GM23338 (cell line): ENCODE results near the gene CLDN6. TPM values are rescaled to one million over a fixed set of nuclear protein-coding genes. Genes with fewer than 3 reads are reported as not detected.

Source experiments
- ATAC-seq: fragments of 200-7000 bp; cut with Tn5 transposase; 3 replicates; pipeline ENCODE4 v1.9.1; 2020
- DNase-seq: peaks from one replicate; pipeline ENCODE4 v3.0.0-alpha.2; 2015; ENCODE audit warnings: low spot score
- H2AFZ ChIP-seq: fragments of 200-600 bp; sonication (generic); 2 replicates; pipeline ENCODE4 v1.8.0; 2016; ENCODE audit warnings: antibody characterized with exemption, mild to moderate bottlenecking, moderate library complexity
- H3F3A ChIP-seq: fragments of 200-600 bp; sonication (generic); replicated peaks from 2 replicates; pipeline ENCODE4 v1.8.0; 2017; ENCODE audit warnings: antibody characterized with exemption, mixed run types, low read depth
- H3K27ac ChIP-seq: fragments of 200-600 bp; sonication (generic); 2 replicates; pipeline ENCODE4 v1.6.1; 2016; ENCODE audit warnings: low read depth
- H3K27me3 ChIP-seq: fragments of 200-600 bp; sonication (generic); 2 replicates; pipeline ENCODE4 v1.8.0; 2016; ENCODE audit warnings: mild to moderate bottlenecking, mixed run types, moderate library complexity; ENCODE audit not compliant: insufficient read depth
- H3K36me3 ChIP-seq: fragments of 200-600 bp; sonication (generic); 2 replicates; pipeline ENCODE4 v1.8.0; 2016; ENCODE audit warnings: mild to moderate bottlenecking; ENCODE audit not compliant: insufficient read depth
- H3K4me1 ChIP-seq: fragments of 200-600 bp; sonication (generic); 2 replicates; pipeline ENCODE4 v1.8.0; 2016; ENCODE audit warnings: mild to moderate bottlenecking, moderate library complexity; ENCODE audit not compliant: insufficient read depth
- H3K4me2 ChIP-seq: fragments of 200-600 bp; sonication (generic); 2 replicates; pipeline ENCODE4 v1.7.1; 2017; ENCODE audit warnings: mixed run types
- H3K4me3 ChIP-seq: fragments of 200-600 bp; sonication (generic); 2 replicates; pipeline ENCODE4 v1.6.1; 2016; ENCODE audit warnings: mixed run types
- H3K79me2 ChIP-seq: fragments of 200-600 bp; sonication (generic); replicated peaks from 2 replicates; pipeline ENCODE4 v1.8.0; 2017; ENCODE audit warnings: mild to moderate bottlenecking; ENCODE audit not compliant: insufficient read depth
- H3K9me2 ChIP-seq: fragments of 200-600 bp; sonication (generic); 2 replicates; pipeline ENCODE4 v1.8.0; 2017; ENCODE audit not compliant: insufficient read depth
- H4K20me1 ChIP-seq: fragments of 200-600 bp; sonication (generic); replicated peaks from 2 replicates; pipeline ENCODE4 v1.8.0; 2017; ENCODE audit warnings: mild to moderate bottlenecking; ENCODE audit not compliant: insufficient read depth
- H3K27ac Mint-ChIP-seq: 2 replicates; pipeline ENCODE4 v1.8.0; 2020; ENCODE audit warnings: inconsistent platforms, mild to moderate bottlenecking, moderate library complexity, mixed read lengths
- H3K27me3 Mint-ChIP-seq: 3 replicates; pipeline ENCODE4 v1.8.0; 2022; ENCODE audit warnings: low read depth, mild to moderate bottlenecking, moderate library complexity, mixed read lengths, inconsistent platforms; ENCODE audit not compliant: insufficient read depth, poor library complexity
- H3K36me3 Mint-ChIP-seq: 3 replicates; pipeline ENCODE4 v1.8.0; 2021; ENCODE audit warnings: low read depth, mild to moderate bottlenecking, inconsistent platforms, moderate library complexity, mixed read lengths
- H3K4me1 Mint-ChIP-seq: 3 replicates; pipeline ENCODE4 v1.8.0; 2020; ENCODE audit warnings: mild to moderate bottlenecking, inconsistent platforms, mixed read lengths
- H3K4me3 Mint-ChIP-seq: 3 replicates; pipeline ENCODE4 v1.8.0; 2021; ENCODE audit warnings: moderate library complexity, mild to moderate bottlenecking, inconsistent platforms, mixed read lengths
- H3K9me3 Mint-ChIP-seq: 3 replicates; pipeline ENCODE4 v1.8.0; 2020; ENCODE audit warnings: moderate library complexity, mild to moderate bottlenecking, inconsistent platforms, mixed read lengths
- EZH2phosphoT487 ChIP-seq: fragments of 200-600 bp; sonication (generic); IDR thresholded peaks from one replicate; pipeline ENCODE4 v1.8.1; 2018; ENCODE audit warnings: antibody characterized with exemption; ENCODE audit not compliant: unreplicated experiment
- JUNB ChIP-seq: IDR thresholded peaks from one replicate; pipeline ENCODE4 v1.6.1; 2016; ENCODE audit warnings: antibody characterized with exemption; ENCODE audit not compliant: unreplicated experiment
- NANOG ChIP-seq: IDR thresholded peaks from 2 replicates; pipeline ENCODE4 v1.6.1; 2016; ENCODE audit warnings: antibody characterized with exemption, borderline replicate concordance
- POLR2AphosphoS5 ChIP-seq: IDR thresholded peaks from 2 replicates; pipeline ENCODE4 v1.6.1; 2016; ENCODE audit warnings: antibody characterized with exemption, low read depth
- STAT1 ChIP-seq: IDR thresholded peaks from one replicate; pipeline ENCODE4 v1.6.1; 2016; ENCODE audit warnings: antibody characterized with exemption; ENCODE audit not compliant: unreplicated experiment
- ZNF331 ChIP-seq: fragments of 250-450 bp; sonication (Bioruptor Pico); IDR thresholded peaks from 2 replicates; pipeline ENCODE4 v1.5.0; 2020; ENCODE audit warnings: low read depth, mild to moderate bottlenecking, moderate library complexity
- polyA plus RNA-seq: library from polyadenylated mRNA; unstranded; fragments of >200 nt; fragmentation: Nextera tagmentation; extraction: Ambion mirVana; gene quantifications from 2 replicates; pipeline ENCODE4 v1.2.1, GENCODE V29; 2016
- total RNA-seq: library from RNA; depleted of rRNA; stranded (reverse); fragments of >200 nt; shearing (Covaris generic); gene quantifications from 2 replicates; pipeline ENCODE4 v1.2.3, GENCODE V29; 2014
- TF ChIP-seq, protein P1 (sequence below): fragments of 250-450 bp; sonication (Bioruptor Pico); IDR thresholded peaks from 2 replicates; pipeline ENCODE4 v1.5.0; 2020; ENCODE audit warnings: mild to moderate bottlenecking, moderate library complexity
- TF ChIP-seq, protein P2 (sequence below), 2 experiments: fragments of 200-600 bp in 1 of 2; sonication (generic) in 1 of 2; conservative IDR thresholded peaks; 2 replicates each; pipeline versions ENCODE4 v1.5.1 to v1.6.1; 2016 to 2017; ENCODE audit warnings: antibody characterized with exemption in 2 of 2, low read depth in 2 of 2, mild to moderate bottlenecking in 2 of 2, moderate library complexity in 1 of 2
- TF ChIP-seq, protein P3 (sequence below): IDR thresholded peaks from one replicate; pipeline ENCODE4 v1.6.1; 2018; ENCODE audit warnings: antibody characterized with exemption; ENCODE audit not compliant: unreplicated experiment

The CLDN6 gene
- total and polyA plus RNA-seq, 2 experiments from 2014 or later = 537 to 1,028 TPM

DNA sequence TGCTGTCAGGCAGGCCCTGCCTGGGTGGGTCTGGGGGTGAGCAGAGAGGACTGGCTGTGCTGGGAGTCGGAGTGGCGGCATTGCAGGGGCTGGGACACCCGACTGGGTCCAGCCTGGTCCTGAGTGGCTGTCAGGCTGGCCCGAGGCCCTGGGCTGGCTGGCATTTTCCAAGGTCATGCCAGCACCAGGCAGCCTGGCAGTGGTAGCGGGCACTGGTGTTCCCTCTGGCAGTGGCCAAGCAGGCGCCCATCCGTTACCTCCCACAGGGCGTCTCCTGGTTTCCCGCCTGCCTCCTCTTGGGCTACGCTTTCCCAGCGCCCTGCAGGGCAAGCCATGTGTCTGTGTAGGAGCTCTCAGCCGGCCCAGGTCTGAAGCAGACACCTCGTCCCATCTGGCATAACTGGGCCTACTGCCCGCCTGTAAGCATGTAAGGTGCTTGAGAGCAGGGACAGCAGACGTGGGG, 32.1 kb downstream of the CLDN6 start:
- Histone ChIP-seq H2AFZ (no peak overlapping the region), H3K27ac (no peak overlapping the region), H3K4me3 (no peak overlapping the region), H3K79me2 (no peaks in the 10 kb centered on the region), H3K4me1 (peaks cover 36% of the 10 kb centered on the region), H3K9me2 (no peaks in the 10 kb centered on the region), H3K36me3 (no peaks in the 10 kb centered on the region), H4K20me1 (no peaks in the 10 kb centered on the region), H3F3A (peaks cover 16% of the 10 kb centered on the region), H3K27me3 (no peaks in the 10 kb centered on the region), H3K4me2 (no peak overlapping the region)
- Mint-ChIP-seq H3K4me3 (no peak overlapping the region), H3K9me3 (peaks cover 2% of the 10 kb centered on the region; the same call in 2 of the 3 replicates), H3K36me3 (peaks cover 3% of the 10 kb centered on the region; the same call in 1 of the 3 replicates), H3K4me1 (peaks cover 44% of the 10 kb centered on the region), H3K27me3 (peaks cover 9% of the 10 kb centered on the region), H3K27ac (no peak overlapping the region)
- ATAC-seq (no peak), DNase-seq (no peak)
- TF ChIP-seq STAT1 = no peak

DNA sequence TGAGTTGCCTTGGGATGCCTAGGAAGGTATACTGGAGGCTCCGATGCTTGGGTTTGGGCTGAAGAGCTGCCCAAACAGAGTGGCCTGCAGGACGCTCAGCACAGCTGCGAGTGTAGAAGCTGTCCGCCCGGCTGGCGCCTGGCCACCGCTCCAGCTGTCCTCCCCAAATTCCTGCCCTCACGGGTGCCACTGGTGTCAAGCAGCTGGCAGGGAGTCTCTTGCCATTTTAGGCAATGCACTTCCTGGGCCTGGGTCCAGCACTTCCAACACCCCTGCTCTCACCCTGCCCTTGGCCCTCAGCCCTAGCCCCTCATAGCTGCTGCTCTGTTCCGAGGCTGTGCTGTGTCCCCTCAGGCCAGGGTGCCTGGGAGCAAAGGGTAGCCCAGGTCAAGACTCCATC, 32.5 kb downstream of the CLDN6 start:
- Histone ChIP-seq H4K20me1 (no peaks in the 10 kb centered on the region), H3K9me2 (no peaks in the 10 kb centered on the region), H3K27ac (no peak overlapping the region), H3K4me3 (no peak overlapping the region), H3K79me2 (no peaks in the 10 kb centered on the region), H3K4me2 (no peak overlapping the region), H3F3A (peaks cover 19% of the 10 kb centered on the region), H3K36me3 (no peaks in the 10 kb centered on the region), H3K27me3 (no peaks in the 10 kb centered on the region), H2AFZ (no peak overlapping the region), H3K4me1 (peaks cover 32% of the 10 kb centered on the region)
- Mint-ChIP-seq H3K4me3 (no peak overlapping the region), H3K27me3 (peaks cover 11% of the 10 kb centered on the region), H3K9me3 (peaks cover 2% of the 10 kb centered on the region; the same call in 2 of the 3 replicates), H3K27ac (no peak overlapping the region), H3K4me1 (peaks cover 42% of the 10 kb centered on the region), H3K36me3 (peaks cover 3% of the 10 kb centered on the region; the same call in 1 of the 3 replicates)
- ATAC-seq = no peak
- DNase-seq = no peak
- no peak for TF ChIP-seq POLR2AphosphoS5
- TF ChIP-seq, protein P1, sequence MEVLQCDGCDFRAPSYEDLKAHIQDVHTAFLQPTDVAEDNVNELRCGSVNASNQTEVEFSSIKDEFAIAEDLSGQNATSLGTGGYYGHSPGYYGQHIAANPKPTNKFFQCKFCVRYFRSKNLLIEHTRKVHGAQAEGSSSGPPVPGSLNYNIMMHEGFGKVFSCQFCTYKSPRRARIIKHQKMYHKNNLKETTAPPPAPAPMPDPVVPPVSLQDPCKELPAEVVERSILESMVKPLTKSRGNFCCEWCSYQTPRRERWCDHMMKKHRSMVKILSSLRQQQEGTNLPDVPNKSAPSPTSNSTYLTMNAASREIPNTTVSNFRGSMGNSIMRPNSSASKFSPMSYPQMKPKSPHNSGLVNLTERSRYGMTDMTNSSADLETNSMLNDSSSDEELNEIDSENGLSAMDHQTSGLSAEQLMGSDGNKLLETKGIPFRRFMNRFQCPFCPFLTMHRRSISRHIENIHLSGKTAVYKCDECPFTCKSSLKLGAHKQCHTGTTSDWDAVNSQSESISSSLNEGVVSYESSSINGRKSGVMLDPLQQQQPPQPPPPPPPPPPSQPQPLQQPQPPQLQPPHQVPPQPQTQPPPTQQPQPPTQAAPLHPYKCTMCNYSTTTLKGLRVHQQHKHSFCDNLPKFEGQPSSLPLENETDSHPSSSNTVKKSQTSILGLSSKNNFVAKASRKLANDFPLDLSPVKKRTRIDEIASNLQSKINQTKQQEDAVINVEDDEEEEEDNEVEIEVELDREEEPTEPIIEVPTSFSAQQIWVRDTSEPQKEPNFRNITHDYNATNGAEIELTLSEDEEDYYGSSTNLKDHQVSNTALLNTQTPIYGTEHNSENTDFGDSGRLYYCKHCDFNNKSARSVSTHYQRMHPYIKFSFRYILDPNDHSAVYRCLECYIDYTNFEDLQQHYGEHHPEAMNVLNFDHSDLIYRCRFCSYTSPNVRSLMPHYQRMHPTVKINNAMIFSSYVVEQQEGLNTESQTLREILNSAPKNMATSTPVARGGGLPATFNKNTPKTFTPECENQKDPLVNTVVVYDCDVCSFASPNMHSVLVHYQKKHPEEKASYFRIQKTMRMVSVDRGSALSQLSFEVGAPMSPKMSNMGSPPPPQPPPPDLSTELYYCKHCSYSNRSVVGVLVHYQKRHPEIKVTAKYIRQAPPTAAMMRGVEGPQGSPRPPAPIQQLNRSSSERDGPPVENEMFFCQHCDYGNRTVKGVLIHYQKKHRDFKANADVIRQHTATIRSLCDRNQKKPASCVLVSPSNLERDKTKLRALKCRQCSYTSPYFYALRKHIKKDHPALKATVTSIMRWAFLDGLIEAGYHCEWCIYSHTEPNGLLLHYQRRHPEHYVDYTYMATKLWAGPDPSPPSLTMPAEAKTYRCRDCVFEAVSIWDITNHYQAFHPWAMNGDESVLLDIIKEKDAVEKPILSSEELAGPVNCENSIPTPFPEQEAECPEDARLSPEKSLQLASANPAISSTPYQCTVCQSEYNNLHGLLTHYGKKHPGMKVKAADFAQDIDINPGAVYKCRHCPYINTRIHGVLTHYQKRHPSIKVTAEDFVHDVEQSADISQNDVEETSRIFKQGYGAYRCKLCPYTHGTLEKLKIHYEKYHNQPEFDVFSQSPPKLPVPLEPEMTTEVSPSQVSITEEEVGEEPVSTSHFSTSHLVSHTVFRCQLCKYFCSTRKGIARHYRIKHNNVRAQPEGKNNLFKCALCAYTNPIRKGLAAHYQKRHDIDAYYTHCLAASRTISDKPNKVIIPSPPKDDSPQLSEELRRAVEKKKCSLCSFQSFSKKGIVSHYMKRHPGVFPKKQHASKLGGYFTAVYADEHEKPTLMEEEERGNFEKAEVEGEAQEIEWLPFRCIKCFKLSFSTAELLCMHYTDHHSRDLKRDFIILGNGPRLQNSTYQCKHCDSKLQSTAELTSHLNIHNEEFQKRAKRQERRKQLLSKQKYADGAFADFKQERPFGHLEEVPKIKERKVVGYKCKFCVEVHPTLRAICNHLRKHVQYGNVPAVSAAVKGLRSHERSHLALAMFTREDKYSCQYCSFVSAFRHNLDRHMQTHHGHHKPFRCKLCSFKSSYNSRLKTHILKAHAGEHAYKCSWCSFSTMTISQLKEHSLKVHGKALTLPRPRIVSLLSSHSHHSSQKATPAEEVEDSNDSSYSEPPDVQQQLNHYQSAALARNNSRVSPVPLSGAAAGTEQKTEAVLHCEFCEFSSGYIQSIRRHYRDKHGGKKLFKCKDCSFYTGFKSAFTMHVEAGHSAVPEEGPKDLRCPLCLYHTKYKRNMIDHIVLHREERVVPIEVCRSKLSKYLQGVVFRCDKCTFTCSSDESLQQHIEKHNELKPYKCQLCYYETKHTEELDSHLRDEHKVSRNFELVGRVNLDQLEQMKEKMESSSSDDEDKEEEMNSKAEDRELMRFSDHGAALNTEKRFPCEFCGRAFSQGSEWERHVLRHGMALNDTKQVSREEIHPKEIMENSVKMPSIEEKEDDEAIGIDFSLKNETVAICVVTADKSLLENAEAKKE (CRISPR knock-in tag) = no peak
- TF ChIP-seq, protein P2, sequence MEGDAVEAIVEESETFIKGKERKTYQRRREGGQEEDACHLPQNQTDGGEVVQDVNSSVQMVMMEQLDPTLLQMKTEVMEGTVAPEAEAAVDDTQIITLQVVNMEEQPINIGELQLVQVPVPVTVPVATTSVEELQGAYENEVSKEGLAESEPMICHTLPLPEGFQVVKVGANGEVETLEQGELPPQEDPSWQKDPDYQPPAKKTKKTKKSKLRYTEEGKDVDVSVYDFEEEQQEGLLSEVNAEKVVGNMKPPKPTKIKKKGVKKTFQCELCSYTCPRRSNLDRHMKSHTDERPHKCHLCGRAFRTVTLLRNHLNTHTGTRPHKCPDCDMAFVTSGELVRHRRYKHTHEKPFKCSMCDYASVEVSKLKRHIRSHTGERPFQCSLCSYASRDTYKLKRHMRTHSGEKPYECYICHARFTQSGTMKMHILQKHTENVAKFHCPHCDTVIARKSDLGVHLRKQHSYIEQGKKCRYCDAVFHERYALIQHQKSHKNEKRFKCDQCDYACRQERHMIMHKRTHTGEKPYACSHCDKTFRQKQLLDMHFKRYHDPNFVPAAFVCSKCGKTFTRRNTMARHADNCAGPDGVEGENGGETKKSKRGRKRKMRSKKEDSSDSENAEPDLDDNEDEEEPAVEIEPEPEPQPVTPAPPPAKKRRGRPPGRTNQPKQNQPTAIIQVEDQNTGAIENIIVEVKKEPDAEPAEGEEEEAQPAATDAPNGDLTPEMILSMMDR (conservative IDR thresholded peaks at IDR 0.05; ENCODE audit: low read depth in 2 of 2) = no peak
- no peak for TF ChIP-seq JUNB
- no peak for TF ChIP-seq NANOG
- no peak for TF ChIP-seq EZH2phosphoT487
- TF ChIP-seq STAT1 = no peak
- TF ChIP-seq, protein P3, sequence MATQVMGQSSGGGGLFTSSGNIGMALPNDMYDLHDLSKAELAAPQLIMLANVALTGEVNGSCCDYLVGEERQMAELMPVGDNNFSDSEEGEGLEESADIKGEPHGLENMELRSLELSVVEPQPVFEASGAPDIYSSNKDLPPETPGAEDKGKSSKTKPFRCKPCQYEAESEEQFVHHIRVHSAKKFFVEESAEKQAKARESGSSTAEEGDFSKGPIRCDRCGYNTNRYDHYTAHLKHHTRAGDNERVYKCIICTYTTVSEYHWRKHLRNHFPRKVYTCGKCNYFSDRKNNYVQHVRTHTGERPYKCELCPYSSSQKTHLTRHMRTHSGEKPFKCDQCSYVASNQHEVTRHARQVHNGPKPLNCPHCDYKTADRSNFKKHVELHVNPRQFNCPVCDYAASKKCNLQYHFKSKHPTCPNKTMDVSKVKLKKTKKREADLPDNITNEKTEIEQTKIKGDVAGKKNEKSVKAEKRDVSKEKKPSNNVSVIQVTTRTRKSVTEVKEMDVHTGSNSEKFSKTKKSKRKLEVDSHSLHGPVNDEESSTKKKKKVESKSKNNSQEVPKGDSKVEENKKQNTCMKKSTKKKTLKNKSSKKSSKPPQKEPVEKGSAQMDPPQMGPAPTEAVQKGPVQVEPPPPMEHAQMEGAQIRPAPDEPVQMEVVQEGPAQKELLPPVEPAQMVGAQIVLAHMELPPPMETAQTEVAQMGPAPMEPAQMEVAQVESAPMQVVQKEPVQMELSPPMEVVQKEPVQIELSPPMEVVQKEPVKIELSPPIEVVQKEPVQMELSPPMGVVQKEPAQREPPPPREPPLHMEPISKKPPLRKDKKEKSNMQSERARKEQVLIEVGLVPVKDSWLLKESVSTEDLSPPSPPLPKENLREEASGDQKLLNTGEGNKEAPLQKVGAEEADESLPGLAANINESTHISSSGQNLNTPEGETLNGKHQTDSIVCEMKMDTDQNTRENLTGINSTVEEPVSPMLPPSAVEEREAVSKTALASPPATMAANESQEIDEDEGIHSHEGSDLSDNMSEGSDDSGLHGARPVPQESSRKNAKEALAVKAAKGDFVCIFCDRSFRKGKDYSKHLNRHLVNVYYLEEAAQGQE = no peak
- no peak for TF ChIP-seq ZNF331 (CRISPR knock-in tag)
